ENCODE data around the gene SLC22A1.
"Not testable (repeated sequence)": the region's sequence is repeated elsewhere in the genome, so short reads cannot be mapped to it uniquely, and the experiment has no call there.

The SLC22A1 gene

GRCh38 chr6:160095146-160095845, 26.3 kb upstream of the SLC22A1 start:
- DNase-seq, result no peak

GRCh38 chr6:160101277-160102205, 20.1 kb upstream of the SLC22A1 start:
- DNase-seq, result no peak

- no peak for DNase-seq
These were observed 19.2 kb upstream of the SLC22A1 start for GRCh38 chr6:160102399-160102798.

GRCh38 chr6:160102956-160103824, 18.4 kb upstream of the SLC22A1 start:
- DNase-seq, result no peak

- no peak for DNase-seq
These were observed 17.9 kb upstream of the SLC22A1 start for GRCh38 chr6:160103825-160104100.

- no peak for DNase-seq
These were observed 16.6 kb upstream of the SLC22A1 start for GRCh38 chr6:160104821-160105517.

- no peak for DNase-seq
These were observed 15.6 kb upstream of the SLC22A1 start for GRCh38 chr6:160106010-160106409.

- DNase-seq, result no peak
These were observed 14.9 kb upstream of the SLC22A1 start for GRCh38 chr6:160106701-160107100.

- DNase-seq, result no peak
These were observed 13.5 kb upstream of the SLC22A1 start for GRCh38 chr6:160108077-160108476.

- DNase-seq, result no peak
These were observed 11.0 kb upstream of the SLC22A1 start for GRCh38 chr6:160110586-160111123.

- no peak for DNase-seq
These were observed 9.8 kb upstream of the SLC22A1 start for GRCh38 chr6:160111806-160112205.

GRCh38 chr6:160112628-160113299, 8.9 kb upstream of the SLC22A1 start:
- DNase-seq, result no peak

- DNase-seq, result not testable (repeated sequence)
These were observed 7.1 kb upstream of the SLC22A1 start for GRCh38 chr6:160114536-160114935.

GRCh38 chr6:160115421-160115820, 6.2 kb upstream of the SLC22A1 start:
- no peak for DNase-seq

GRCh38 chr6:160116411-160116810, 5.2 kb upstream of the SLC22A1 start:
- DNase-seq, result no peak

GRCh38 chr6:160117137-160117536, 4.5 kb upstream of the SLC22A1 start:
- no peak for DNase-seq

GRCh38 chr6:160118620-160119229, 2.9 kb upstream of the SLC22A1 start:
- DNase-seq, result no peak

- DNase-seq, result no peak
These were observed 1.5 kb upstream of the SLC22A1 start for GRCh38 chr6:160120087-160120486.

GRCh38 chr6:160121981-160122380, 366 bp downstream of the SLC22A1 start:
- DNase-seq, result no peak

GRCh38 chr6:160122744-160123143, 1.1 kb downstream of the SLC22A1 start:
- no peak for DNase-seq

- no peak for DNase-seq
These were observed 2.4 kb downstream of the SLC22A1 start for GRCh38 chr6:160124007-160124406.

Data from GDM1 (cell line).